Left ventricle myocardium inferior (tissue), 1 donor: Measurements from ENCODE around the gene HAND2. TPM values are rescaled to one million over a fixed set of nuclear protein-coding genes. Genes with fewer than 3 reads are reported as not detected.

Source experiments
- DNase-seq: peaks from one replicate; pipeline ENCODE4 v3.0.0-alpha.2; 2020
- H3K27ac ChIP-seq: fragments of 200-600 bp; replicated peaks from 2 replicates; pipeline ENCODE4 v1.8.0; 2021
- H3K27me3 ChIP-seq: fragments of 200-600 bp; 2 replicates; pipeline ENCODE4 v1.8.0; 2021; ENCODE audit warnings: low read depth
- H3K36me3 ChIP-seq: fragments of 200-600 bp; 2 replicates; pipeline ENCODE4 v1.8.0; 2021
- H3K4me1 ChIP-seq: fragments of 200-600 bp; 2 replicates; pipeline ENCODE4 v1.8.0; 2021
- H3K4me3 ChIP-seq: fragments of 200-600 bp; 2 replicates; pipeline ENCODE4 v1.8.0; 2021; ENCODE audit warnings: mild to moderate bottlenecking, moderate library complexity
- H3K9me3 ChIP-seq: fragments of 200-600 bp; replicated peaks from 2 replicates; pipeline ENCODE4 v1.8.0; 2021
- CTCF ChIP-seq: fragments of 200-600 bp; IDR thresholded peaks from 2 replicates; pipeline ENCODE4 v1.8.0; 2021; ENCODE audit warnings: antibody characterized with exemption, mild to moderate bottlenecking, borderline replicate concordance
- intact Hi-C: fragments of 100-400 bp; cut with micrococcal nuclease; formaldehyde crosslinking; loops from one replicate; pipeline ENCODE4 v1.11.0; 2022
- total RNA-seq: library from RNA; stranded (reverse); fragmentation: NEBNext Ultra II Directional; extraction: Animal tissue kit (Norgen Biotek cat#: 25700); gene quantifications from one replicate; pipeline ENCODE4 v1.2.1, GENCODE V29; 2021
- donor health status: DM: no; HTN: yes; CAD: no; lungs with severe emphysema.

Gene HAND2
- total RNA-seq, 1 donor from 2014 or later: 117 TPM

- Histone ChIP-seq H3K27me3 (no peaks in the 10 kb centered on the region), H3K4me1 (peaks cover 59% of the 10 kb centered on the region), H3K27ac (peak overlapping the region; percentile 25), H3K9me3 (no peaks in the 10 kb centered on the region), H3K4me3 (no peak overlapping the region), H3K36me3 (no peaks in the 10 kb centered on the region)
- intact Hi-C loops: no loop called here
- no peak for DNase-seq
- TF ChIP-seq CTCF: no peak
Measured at GRCh38 chr4:173573286-173573685, 43.3 kb upstream of the HAND2 start.

GRCh38 chr4:173572493-173573129 is 42.6 kb upstream of the HAND2 start:
- DNase-seq: no peak
- no peak for TF ChIP-seq CTCF
- Histone ChIP-seq H3K9me3 (no peaks in the 10 kb centered on the region), H3K36me3 (no peaks in the 10 kb centered on the region), H3K4me3 (no peak overlapping the region), H3K27ac (peak overlapping the region; percentile 25), H3K4me1 (peaks cover 53% of the 10 kb centered on the region), H3K27me3 (no peaks in the 10 kb centered on the region)
- intact Hi-C loops: no loop called here

- Histone ChIP-seq H3K27ac (peak overlapping the region; percentile 3), H3K36me3 (no peaks in the 10 kb centered on the region), H3K9me3 (no peaks in the 10 kb centered on the region), H3K4me1 (peaks cover 56% of the 10 kb centered on the region), H3K27me3 (no peaks in the 10 kb centered on the region), H3K4me3 (no peak overlapping the region)
- intact Hi-C loops: no loop called here
- TF ChIP-seq CTCF: no peak
- no peak for DNase-seq
Measured at GRCh38 chr4:173571620-173572019, 41.6 kb upstream of the HAND2 start.

- Histone ChIP-seq H3K36me3 (no peaks in the 10 kb centered on the region), H3K4me1 (peaks cover 40% of the 10 kb centered on the region), H3K9me3 (no peaks in the 10 kb centered on the region), H3K4me3 (no peak overlapping the region), H3K27me3 (no peaks in the 10 kb centered on the region), H3K27ac (no peak overlapping the region)
- intact Hi-C loops: no loop called here
- no peak for TF ChIP-seq CTCF
- no peak for DNase-seq
Measured at GRCh38 chr4:173565281-173565680, 35.3 kb upstream of the HAND2 start.

GRCh38 chr4:173564461-173564860 is 34.4 kb upstream of the HAND2 start:
- DNase-seq: no peak
- intact Hi-C loops: no loop called here
- Histone ChIP-seq H3K36me3 (no peaks in the 10 kb centered on the region), H3K4me3 (no peak overlapping the region), H3K27ac (peak overlapping the region; percentile 45), H3K4me1 (peaks cover 32% of the 10 kb centered on the region), H3K9me3 (no peaks in the 10 kb centered on the region), H3K27me3 (no peaks in the 10 kb centered on the region)
- TF ChIP-seq CTCF: no peak
